GM21423 (cell line): ENCODE results near the gene GDF9.

Experiments
- ATAC-seq: cut with Tn5 transposase; IDR thresholded peaks from one replicate; pipeline ENCODE4 v1.9.1; 2021; ENCODE audit warnings: mild to moderate bottlenecking, moderate library complexity; ENCODE audit not compliant: unreplicated experiment

Gene GDF9

DNA sequence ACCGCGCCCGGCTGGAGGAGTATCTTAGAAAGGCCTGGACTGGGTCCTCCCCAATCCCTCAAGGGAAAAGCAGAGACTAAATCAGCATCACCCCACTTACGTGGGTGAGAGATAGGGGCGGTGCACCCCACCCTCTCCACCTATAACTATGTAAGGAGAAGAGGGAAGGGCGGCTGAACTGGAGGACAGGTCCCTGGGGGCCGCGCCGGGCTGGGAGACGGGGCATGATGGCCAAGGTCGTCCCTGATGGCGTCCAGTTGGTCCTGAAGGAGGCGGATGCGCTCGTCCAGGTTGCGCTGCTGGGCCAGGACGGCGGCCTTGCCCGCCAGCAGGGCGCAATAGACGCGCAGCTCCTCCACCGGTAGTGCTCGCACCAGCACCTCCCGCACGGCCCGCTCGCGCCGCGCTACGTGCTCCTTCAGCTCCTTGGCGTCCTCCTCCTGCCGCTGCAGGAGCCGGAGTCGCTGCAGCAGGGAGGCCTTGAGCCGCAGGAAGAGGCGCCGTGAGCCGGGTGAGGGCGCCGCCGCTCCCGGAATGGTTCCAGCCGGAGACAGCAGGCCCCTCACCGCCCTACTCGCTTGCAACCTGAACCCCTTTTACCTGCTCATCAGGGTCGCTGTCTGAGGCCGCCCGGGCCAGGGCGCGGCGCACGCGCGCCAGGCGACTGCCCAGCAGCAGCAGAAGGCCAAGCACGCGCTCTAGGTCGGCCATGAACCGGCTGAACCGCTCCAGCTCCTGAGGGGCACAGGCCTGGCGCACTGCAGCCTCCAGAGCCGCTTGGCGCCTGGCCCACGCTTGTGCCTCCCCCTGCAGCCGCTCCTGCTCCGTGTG is 43.4 kb downstream of the GDF9 start:
- no peak for ATAC-seq

DNA sequence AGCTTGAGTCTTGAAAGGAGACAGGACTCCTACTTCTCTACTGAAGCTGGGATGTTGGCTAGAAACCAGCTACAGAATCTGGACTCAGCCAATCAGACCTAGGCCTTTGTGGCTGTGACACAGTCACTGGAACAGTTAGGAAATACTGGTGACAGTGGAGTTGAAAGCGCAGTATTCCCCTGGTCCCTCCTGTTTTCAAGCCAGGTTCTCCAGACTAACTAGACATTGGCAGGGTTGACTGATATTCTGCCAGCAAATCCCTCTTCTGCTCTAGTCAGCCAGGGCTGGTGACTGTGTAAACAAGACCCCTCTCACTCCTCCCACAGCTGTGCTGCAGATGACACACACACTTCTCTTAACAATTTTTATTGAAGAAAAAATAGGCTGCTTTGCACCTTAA is 44.5 kb downstream of the GDF9 start:
- ATAC-seq, result no peak

DNA sequence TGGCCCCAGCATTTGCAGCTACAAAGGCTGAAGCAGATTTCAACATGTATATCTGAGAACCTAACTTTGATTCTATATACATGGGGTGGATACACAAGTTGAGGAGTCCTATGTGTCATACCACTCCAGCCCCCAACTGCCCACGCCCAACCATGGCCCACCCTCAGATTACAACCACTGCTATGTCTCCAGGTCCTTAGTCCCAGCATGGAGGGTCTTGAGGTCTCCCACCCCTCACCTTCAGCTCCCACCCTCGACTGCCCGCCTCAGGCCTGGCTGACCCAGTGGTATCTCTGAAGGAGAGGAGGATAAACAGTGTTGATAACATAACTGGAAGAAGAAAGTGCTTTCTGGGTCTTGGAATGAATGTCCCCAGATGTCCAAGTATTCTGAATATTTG is 44.9 kb downstream of the GDF9 start:
- ATAC-seq, result no peak

DNA sequence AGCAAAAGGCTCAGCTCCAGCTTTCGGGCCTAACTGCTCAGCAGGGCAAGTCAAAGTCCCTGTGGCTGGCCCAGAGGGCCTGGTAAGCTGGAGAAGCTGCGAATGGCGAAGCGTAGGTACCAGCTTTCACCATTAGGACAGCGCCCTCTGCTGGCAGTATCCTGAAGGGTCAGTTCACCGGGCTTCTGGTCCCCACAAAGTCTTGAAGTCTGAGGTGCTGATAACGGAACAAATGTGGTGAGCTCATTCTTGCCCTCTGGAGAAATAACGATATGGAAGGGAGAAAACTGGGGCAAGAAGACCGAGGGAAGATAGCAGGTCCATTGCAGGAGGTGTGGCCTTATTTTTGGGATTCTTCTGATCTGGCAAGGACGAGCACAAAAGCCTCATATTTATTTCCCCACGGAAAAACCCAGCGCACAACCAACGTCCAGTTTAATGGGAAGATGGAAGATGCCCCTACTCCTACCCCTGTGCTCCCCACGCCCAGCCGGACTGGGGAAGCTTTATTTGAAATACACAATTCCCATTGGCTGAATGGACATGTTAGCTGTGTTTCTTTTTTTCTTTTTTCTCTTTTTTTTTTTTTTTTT is 46.0 kb downstream of the GDF9 start:
- peak; percentile 60 for ATAC-seq

DNA sequence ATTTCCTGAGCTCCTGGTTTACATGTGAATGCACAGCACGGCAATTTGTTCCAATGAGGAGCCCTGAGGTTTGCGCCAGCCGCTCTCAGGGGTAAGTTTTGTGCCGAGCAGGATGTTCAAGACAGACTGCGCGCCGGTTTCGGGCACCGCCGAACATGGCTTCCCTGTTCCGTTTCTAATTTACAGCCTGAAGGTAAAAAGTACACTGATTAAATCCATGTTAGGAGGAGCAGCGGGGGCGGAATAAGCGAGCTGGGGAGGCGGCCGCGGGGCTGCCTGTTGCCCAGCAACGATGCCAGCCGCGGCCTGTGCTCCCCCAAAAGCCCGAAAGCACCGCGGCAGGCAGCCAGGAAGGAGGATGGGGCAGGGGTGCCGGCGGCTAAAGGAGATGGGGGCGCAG is 46.8 kb downstream of the GDF9 start:
- ATAC-seq, result no peak

DNA sequence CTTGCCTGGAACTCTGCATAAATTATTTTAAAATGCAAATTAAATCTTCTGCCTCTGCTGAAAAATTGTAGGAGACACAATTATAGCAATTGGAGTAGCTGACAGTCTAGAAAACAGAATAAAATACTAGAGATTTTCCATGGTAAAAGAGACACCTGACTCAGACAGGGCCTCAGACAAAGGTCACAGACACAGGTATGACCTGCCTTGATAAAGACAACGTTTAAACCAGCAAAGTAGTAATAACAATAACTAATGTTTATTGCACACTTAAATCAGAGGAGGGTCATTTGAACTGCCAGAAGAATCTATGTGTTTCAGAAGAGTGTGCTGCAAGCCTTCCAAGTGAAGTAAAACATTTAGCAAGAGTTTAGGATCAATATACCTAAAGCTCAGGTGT is 49.3 kb downstream of the GDF9 start:
- no peak for ATAC-seq

DNA sequence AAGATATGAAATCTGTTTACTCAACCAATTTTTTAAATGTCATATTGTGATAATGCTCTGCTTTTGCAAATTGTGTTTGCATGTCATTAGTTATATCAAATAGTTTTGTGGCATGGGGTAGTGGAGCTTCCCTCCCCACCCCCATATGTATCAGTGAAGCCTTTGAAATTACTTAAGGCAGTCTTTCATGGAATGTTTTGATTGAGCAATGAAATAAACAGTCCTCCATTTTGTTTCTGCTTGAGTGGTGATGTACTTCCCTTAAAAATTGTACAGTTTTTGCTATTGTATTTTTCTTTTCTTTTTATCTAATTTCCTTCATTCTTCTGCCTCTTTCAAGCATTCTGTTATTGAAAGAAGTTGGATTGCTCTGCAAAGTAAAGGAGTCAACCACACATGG is 49.7 kb downstream of the GDF9 start:
- no peak for ATAC-seq

DNA sequence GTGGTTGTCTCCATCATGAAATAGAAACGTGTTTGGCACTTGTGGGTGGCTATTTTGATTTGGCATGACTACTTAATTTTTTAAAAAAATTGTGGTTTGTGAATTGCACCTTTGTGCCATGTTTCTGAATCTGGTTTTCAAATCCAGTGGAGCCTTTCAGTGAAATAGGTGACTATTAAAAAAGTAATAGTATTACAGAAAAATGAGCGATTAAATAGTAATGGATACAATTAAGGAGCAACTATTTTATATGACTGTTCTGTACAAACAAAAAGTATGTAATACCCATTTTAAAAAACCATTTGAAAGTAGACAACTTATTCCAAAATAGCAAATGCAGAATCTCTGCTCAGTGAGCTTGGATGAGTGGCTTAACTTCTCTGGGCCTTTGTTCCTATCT is 50.2 kb downstream of the GDF9 start:
- no peak for ATAC-seq

DNA sequence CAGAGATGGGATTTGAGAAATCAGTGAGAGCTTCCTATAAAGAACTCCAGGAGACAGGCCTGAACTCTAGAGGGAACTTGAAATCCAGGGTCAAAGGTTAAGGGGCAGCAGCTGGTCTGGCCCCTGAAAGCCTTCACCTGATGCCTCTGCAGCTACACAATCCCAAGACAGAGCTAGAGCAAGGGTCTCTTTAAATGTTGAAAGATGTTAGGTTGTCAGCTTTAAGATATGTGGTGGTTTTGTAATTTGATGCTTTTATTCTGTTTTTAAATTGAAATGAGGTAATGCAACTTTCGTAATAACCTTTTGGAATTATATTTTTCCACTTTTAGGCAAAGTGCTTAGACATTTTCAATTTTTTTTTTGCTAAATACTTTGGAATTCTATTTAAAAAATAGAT is 50.8 kb downstream of the GDF9 start:
- no peak for ATAC-seq

DNA sequence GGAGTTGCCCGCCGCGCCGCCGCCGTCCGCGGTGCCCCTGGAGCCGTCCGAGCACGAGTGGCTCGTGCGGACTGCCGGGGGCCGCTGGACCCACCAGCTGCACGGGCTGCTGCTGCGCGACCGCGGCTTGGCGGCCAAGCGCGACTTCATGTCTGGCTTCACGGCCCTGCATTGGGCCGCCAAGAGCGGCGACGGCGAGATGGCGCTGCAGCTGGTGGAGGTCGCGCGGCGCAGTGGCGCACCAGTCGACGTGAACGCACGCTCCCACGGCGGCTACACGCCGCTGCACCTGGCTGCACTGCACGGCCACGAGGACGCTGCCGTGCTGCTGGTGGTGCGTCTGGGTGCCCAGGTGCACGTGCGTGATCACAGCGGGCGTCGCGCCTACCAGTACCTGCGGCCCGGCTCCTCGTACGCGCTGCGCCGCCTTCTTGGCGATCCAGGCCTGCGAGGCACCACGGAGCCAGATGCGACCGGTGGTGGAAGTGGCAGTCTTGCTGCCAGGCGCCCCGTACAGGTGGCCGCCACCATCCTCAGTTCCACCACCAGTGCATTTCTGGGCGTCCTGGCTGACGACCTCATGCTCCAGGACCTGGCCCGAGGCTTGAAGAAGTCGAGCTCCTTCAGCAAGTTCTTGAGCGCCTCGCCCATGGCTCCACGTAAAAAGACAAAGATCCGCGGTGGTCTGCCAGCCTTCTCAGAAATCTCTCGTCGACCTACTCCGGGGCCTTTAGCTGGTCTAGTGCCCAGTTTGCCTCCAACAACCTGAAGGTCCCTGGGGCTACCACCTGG is 51.6 kb downstream of the GDF9 start:
- ATAC-seq, result no peak

DNA sequence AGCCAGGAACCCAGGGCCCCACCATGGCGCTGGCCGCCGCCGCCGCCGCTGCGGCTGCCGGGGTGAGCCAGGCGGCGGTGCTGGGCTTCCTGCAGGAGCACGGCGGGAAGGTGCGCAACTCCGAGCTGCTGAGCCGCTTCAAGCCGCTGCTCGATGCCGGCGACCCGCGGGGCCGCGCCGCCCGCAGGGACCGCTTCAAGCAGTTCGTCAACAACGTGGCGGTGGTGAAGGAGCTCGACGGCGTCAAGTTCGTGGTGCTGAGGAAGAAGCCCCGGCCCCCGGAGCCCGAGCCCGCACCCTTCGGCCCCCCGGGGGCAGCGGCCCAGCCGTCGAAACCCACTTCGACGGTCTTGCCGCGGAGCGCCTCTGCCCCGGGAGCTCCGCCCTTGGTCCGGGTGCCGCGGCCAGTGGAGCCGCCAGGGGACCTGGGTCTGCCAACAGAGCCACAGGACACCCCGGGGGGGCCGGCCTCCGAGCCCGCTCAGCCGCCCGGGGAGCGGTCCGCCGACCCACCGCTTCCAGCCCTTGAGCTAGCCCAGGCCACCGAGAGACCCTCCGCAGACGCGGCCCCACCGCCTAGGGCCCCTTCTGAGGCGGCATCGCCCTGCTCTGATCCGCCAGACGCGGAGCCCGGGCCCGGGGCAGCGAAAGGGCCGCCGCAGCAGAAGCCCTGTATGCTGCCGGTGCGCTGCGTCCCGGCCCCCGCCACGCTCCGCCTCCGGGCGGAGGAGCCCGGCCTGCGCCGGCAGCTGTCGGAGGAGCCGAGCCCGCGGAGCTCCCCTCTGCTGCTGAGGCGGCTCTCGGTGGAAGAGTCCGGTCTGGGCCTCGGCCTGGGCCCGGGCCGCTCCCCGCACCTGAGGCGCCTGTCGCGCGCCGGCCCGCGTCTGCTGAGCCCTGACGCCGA is 52.4 kb downstream of the GDF9 start:
- no peak for ATAC-seq

DNA sequence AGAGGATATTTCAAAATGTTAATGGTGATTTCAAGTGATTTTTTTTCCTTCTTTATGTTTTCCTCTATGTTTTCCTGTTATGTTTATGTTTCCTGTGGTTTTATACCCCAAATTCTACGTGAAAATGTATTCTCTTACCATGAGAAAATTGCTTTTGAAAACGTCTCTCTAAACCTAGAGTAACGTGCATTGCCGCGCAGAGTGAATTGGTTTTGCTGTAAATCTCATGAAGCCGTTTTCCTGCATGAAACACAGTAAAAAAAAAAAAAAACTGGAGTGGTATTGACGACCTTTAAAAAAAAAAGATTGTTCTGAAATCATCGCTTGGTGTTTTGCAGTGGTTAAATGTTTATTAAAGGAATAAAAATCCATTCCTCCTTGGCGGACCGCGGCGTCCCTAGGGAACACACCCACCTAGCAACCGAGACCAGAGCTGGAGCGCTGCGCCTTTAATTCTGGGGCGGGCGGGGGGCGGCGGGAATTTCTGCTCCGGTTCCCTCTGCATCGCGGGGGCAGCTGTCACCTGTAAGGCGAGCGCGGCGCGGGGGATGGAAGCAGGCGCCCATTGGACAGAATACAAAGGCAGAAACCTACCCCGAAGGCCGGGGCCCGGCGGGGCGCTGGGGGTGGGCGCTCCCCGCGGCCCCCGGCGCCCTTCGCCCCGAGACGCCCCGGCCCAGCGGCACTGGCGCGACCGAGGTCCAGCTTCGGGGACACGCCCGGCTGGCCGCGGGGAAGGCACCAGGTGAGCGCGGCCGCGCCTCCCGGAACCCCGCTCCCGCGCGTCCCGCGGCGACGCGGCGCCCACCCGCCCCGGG is 53.3 kb downstream of the GDF9 start, which contains the start of gene SOWAHA:
Gene SOWAHA (plus strand): TSS at position 522 of the 818 bp plus-strand sequence. CDS start 320 bp downstream, outside the sequence.
- ATAC-seq, result no peak

DNA sequence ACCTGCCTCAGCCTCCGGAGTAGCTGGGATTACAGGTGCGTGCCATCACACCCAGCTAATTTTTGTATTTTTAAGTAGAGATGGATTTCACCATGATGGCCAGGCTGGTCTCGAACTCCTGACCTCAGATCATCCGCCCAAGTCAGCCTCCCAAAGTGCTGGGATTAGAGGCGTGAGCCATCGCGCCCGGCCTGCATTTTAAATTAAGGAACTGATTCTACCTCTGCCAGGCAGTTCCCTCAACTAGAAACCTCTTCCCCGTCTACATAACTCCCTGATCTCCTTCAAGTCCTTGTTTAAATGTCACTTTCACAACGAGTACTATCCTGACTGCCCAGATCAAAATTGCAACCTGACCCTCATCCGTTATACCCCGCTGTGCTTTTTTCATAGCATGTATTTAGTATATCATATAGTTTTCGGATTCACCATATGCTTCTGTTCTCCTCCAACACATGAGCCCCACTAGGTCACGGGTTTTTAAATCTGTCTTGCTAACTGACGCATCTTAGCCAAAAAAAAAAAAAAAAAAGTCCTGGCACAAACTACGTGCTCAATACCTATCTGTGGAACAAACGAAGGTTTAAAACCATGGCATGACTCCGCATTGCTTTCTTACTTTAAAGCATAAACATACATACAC is 54.0 kb downstream of the GDF9 start:
- ATAC-seq, result no peak
